SKM-1 treated with dmso at 0.1 percent for 144 hours (cell line): ENCODE data around the gene ZRANB3.

Experiments
- DNase-seq: peaks from one replicate; lab custom pipeline; 2025; ENCODE audit not compliant: unreplicated experiment; lab: John Stamatoyannopoulos, UW

ZRANB3 gene

GRCh38 chr2:135256531-135257260 is 274.3 kb downstream of the ZRANB3 start:
- DNase-seq: no peak

GRCh38 chr2:135255208-135255607 is 275.8 kb downstream of the ZRANB3 start:
- peak; percentile 61 for DNase-seq

- DNase-seq: no peak
Observed at GRCh38 chr2:135252805-135253458, 278.1 kb downstream of the ZRANB3 start.

GRCh38 chr2:135248611-135249010 is 282.4 kb downstream of the ZRANB3 start:
- DNase-seq: no peak

GRCh38 chr2:135246711-135247270 is 284.2 kb downstream of the ZRANB3 start:
- no peak for DNase-seq

GRCh38 chr2:135245071-135245470 is 285.9 kb downstream of the ZRANB3 start:
- DNase-seq: no peak

GRCh38 chr2:135238651-135239050 is 292.4 kb downstream of the ZRANB3 start:
- DNase-seq: no peak

- no peak for DNase-seq
Observed at GRCh38 chr2:135230150-135230549, 300.9 kb downstream of the ZRANB3 start.

- no peak for DNase-seq
Observed at GRCh38 chr2:135227386-135227785, 303.6 kb downstream of the ZRANB3 start.

- DNase-seq: no peak
Observed at GRCh38 chr2:135226961-135227360, 304.1 kb downstream of the ZRANB3 start.

- no peak for DNase-seq
Observed at GRCh38 chr2:135225781-135226180, 305.2 kb downstream of the ZRANB3 start.

GRCh38 chr2:135219226-135219625 is 311.8 kb downstream of the ZRANB3 start:
- DNase-seq: no peak

GRCh38 chr2:135218426-135218825 is 312.6 kb downstream of the ZRANB3 start:
- DNase-seq: no peak

GRCh38 chr2:135212757-135213156 is 318.3 kb downstream of the ZRANB3 start:
- DNase-seq: no peak

GRCh38 chr2:135208016-135208415 is 323.0 kb downstream of the ZRANB3 start:
- DNase-seq: no peak

GRCh38 chr2:135203944-135204343 is 327.1 kb downstream of the ZRANB3 start:
- no peak for DNase-seq

GRCh38 chr2:135202751-135203150 is 328.3 kb downstream of the ZRANB3 start:
- DNase-seq: no peak

GRCh38 chr2:135198481-135198880 is 332.5 kb downstream of the ZRANB3 start:
- no peak for DNase-seq

GRCh38 chr2:135190799-135191198 is 340.2 kb downstream of the ZRANB3 start:
- DNase-seq: no peak

- DNase-seq: no peak
Observed at GRCh38 chr2:135189148-135189547, 341.9 kb downstream of the ZRANB3 start.

GRCh38 chr2:135187270-135187669 is 343.7 kb downstream of the ZRANB3 start:
- no peak for DNase-seq

GRCh38 chr2:135186054-135186453 is 345.0 kb downstream of the ZRANB3 start:
- DNase-seq: no peak
